Vagina (tissue), 2 donors: ENCODE measurements around the gene USP43.

ENCODE experiments used
- POLR2A ChIP-seq, 2 donors: fragments of 450-650 bp; IDR thresholded peaks; one replicate each; pipeline ENCODE4 v1.6.1; 2017; ENCODE audit warnings: antibody characterized with exemption in 2 of 2, mild to moderate bottlenecking in 2 of 2, moderate library complexity in 2 of 2
- POLR2AphosphoS5 ChIP-seq, 2 donors: sonication (generic); formaldehyde crosslinking; IDR thresholded peaks; one replicate each; pipeline ENCODE4 v1.9.0; 2017; ENCODE audit warnings: antibody characterized with exemption in 2 of 2, mild to moderate bottlenecking in 2 of 2, low read depth in 1 of 2; ENCODE audit not compliant: insufficient read depth in 1 of 2
- TF ChIP-seq, protein P1 (sequence below), 3 experiments: fragments of 450-650 bp in 2 of 3; fragments of 200-600 bp in 1 of 3; sonication (generic) in 1 of 3; IDR thresholded peaks; one replicate each; pipeline ENCODE4 v1.5.1; 2017 to 2019; ENCODE audit warnings: antibody characterized with exemption in 3 of 3, mild to moderate bottlenecking in 2 of 3, moderate library complexity in 2 of 3

DNA sequence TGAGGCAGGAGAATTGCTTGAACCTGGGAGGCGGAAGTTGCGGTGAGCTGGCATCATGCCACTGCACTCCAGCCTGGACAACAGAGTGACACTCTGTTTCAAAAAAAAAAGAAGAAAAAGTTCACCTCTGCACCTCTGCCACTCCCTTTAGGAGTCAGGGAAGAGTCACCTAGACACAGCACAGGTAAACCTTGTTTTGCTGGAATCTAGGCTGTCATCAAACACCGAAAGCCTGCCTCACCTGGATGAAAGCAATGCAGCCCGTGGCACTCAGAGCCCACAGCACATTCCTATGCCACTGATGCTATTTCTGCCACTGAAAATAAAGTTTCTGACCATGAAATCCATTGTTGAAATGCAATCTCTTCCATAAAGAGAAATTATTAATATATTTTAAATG lies 46.7 kb upstream of the USP43 start:
- TF ChIP-seq, protein P1, sequence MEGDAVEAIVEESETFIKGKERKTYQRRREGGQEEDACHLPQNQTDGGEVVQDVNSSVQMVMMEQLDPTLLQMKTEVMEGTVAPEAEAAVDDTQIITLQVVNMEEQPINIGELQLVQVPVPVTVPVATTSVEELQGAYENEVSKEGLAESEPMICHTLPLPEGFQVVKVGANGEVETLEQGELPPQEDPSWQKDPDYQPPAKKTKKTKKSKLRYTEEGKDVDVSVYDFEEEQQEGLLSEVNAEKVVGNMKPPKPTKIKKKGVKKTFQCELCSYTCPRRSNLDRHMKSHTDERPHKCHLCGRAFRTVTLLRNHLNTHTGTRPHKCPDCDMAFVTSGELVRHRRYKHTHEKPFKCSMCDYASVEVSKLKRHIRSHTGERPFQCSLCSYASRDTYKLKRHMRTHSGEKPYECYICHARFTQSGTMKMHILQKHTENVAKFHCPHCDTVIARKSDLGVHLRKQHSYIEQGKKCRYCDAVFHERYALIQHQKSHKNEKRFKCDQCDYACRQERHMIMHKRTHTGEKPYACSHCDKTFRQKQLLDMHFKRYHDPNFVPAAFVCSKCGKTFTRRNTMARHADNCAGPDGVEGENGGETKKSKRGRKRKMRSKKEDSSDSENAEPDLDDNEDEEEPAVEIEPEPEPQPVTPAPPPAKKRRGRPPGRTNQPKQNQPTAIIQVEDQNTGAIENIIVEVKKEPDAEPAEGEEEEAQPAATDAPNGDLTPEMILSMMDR (IDR thresholded peaks at IDR 0.05) = no peak
- TF ChIP-seq POLR2A (IDR thresholded peaks at IDR 0.05) (no peak), POLR2AphosphoS5 (IDR thresholded peaks at IDR 0.05; ENCODE audit: insufficient read depth in 1 of 2, low read depth in 1 of 2) (no peak)
